ENCODE results near the gene CHMP5.

The CHMP5 gene

DNA sequence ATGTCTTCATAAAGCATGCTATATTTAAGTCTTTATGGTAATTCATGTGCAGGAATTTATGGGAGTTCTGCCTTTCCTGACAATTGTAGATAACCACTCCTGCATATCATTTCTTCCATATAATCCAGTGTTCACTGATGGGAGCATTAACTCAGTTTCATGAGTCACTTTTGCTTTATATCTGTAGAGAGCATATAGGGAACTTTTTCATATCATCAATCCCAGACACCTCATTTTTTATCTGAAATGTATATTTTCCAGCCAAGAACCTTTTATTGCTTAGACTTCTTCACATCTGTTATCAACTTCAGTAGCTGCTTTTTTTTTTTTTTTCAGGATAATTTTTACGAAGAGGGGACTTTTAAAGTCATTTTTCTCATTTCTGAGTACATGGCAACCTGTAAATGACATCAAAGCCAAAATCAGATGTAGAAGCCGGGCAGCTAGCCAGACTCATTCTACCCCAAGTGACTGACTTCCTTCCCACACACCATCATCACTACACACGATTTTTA, 66.6 kb downstream of the CHMP5 start:
- H3K36me3 ChIP-seq (ENCODE audit: insufficient read depth): no peaks in the 10 kb centered on the region; the same call in 1 of the 2 replicates
- no peaks in the 10 kb centered on the region for H3K27me3 ChIP-seq (ENCODE audit: insufficient read depth, low read depth)
- H3K4me2 ChIP-seq: no peak overlapping the region
- no peaks in the 10 kb centered on the region for H3K79me2 ChIP-seq (ENCODE audit: insufficient read depth, low read depth)
- no peak overlapping the region for H3K4me3 ChIP-seq (IDR thresholded peaks at IDR 0.05; ENCODE audit: insufficient read depth, low read depth, low read length)
- TF ChIP-seq, protein P1, sequence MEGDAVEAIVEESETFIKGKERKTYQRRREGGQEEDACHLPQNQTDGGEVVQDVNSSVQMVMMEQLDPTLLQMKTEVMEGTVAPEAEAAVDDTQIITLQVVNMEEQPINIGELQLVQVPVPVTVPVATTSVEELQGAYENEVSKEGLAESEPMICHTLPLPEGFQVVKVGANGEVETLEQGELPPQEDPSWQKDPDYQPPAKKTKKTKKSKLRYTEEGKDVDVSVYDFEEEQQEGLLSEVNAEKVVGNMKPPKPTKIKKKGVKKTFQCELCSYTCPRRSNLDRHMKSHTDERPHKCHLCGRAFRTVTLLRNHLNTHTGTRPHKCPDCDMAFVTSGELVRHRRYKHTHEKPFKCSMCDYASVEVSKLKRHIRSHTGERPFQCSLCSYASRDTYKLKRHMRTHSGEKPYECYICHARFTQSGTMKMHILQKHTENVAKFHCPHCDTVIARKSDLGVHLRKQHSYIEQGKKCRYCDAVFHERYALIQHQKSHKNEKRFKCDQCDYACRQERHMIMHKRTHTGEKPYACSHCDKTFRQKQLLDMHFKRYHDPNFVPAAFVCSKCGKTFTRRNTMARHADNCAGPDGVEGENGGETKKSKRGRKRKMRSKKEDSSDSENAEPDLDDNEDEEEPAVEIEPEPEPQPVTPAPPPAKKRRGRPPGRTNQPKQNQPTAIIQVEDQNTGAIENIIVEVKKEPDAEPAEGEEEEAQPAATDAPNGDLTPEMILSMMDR (conservative IDR thresholded peaks at IDR 0.05; ENCODE audit: low read depth, low read length): no peak
- no peaks in the 10 kb centered on the region for H3K4me1 ChIP-seq (ENCODE audit: low read depth, poor library complexity, severe bottlenecking)
- H4K20me1 ChIP-seq (ENCODE audit: insufficient read depth): no peaks in the 10 kb centered on the region
- H3K9ac ChIP-seq: no peak overlapping the region
- no peak overlapping the region for H2AFZ ChIP-seq (ENCODE audit: low read depth)
- H3K27ac ChIP-seq: no peak overlapping the region

Measured in KMS-11 (cell line).